ENCODE results near the gene CAPN5. TPM values are rescaled to one million over a fixed set of nuclear protein-coding genes. Genes with fewer than 3 reads are reported as not detected.
A peak's percentile ranks its signal among the peaks of the same experiment; 100 is the strongest.

CAPN5 gene
- total and polyA plus RNA-seq, 2 of the 8 experiments (the other 6 are each of a cell fraction or from before 2014, with no cell fraction given) = 21.5 to 22.4 TPM

GRCh38 chr11:77112641-77113381 lies 46.0 kb downstream of the CAPN5 start:
- H3K4ac ChIP-seq (replicated peaks; ENCODE audit: insufficient read length, low read depth, low read length) = no peak overlapping the region
- H3K18ac ChIP-seq (ENCODE audit: extremely low read depth, low read length) = no peak overlapping the region
- TF ChIP-seq BRCA1 (IDR thresholded peaks at IDR 0.05; ENCODE audit: low read depth, low read length) (no peak), SP1 (IDR thresholded peaks at IDR 0.05; ENCODE audit: low read depth, low read length) (no peak), KDM4A (IDR thresholded peaks at IDR 0.05; ENCODE audit: low read depth, low read length, severe bottlenecking) (no peak), ATF2 (IDR thresholded peaks at IDR 0.05; ENCODE audit: low read length) (no peak)
- H3K79me1 ChIP-seq (ENCODE audit: low read depth, low read length) = no peaks in the 10 kb centered on the region
- no peaks in the 10 kb centered on the region for H4K20me1 ChIP-seq (replicated peaks in 1 of 2; ENCODE audit: control insufficient read depth in 1 of 2, insufficient read depth in 2 of 2, low read length in 2 of 2)
- H3K36me3 ChIP-seq (ENCODE audit: control insufficient read depth in 2 of 4, insufficient read depth in 4 of 4, low read length in 3 of 4) = no peaks in the 10 kb centered on the region
- H3K27ac ChIP-seq (ENCODE audit: low read depth, low read length) = no peak overlapping the region
- H3K9me3 ChIP-seq (ENCODE audit: insufficient read depth in 2 of 2, low read depth in 1 of 2, low read length in 1 of 2) = no peaks in the 10 kb centered on the region
- no peak overlapping the region for H4K5ac ChIP-seq (ENCODE audit: insufficient read length, low read depth, low read length)
- no peak for FAIRE-seq
- H3K79me2 ChIP-seq (ENCODE audit: control insufficient read depth in 1 of 2, insufficient read depth in 2 of 2, low read length in 2 of 2) = no peaks in the 10 kb centered on the region
- H4K8ac ChIP-seq (ENCODE audit: extremely low read depth, insufficient read depth, low read length) = no peak overlapping the region
- no peak overlapping the region for H2AFZ ChIP-seq (ENCODE audit: low read length)
- H2BK15ac ChIP-seq (ENCODE audit: low read length) = no peak overlapping the region
- H3K23me2 ChIP-seq (ENCODE audit: low read depth, low read length) = no peaks in the 10 kb centered on the region
- H2BK12ac ChIP-seq (ENCODE audit: low read depth, low read length) = no peak overlapping the region; the same call in 1 of the 2 replicates
- H3K27me3 ChIP-seq (replicated peaks in 1 of 4; ENCODE audit: control insufficient read depth in 3 of 4, extremely low read depth in 1 of 4, insufficient read depth in 3 of 4, low read length in 3 of 4) = no peaks in the 10 kb centered on the region
- no peak overlapping the region for H3K4me2 ChIP-seq (ENCODE audit: insufficient read depth in 1 of 2, low read depth in 2 of 2, low read length in 2 of 2)
- no peak overlapping the region for H2BK120ac ChIP-seq (replicated peaks; ENCODE audit: low read depth, low read length)
- ChIA-PET POLR2A (ENCODE audit: partially characterized antibody) (interaction anchor here (0.7 kb wide), 3 partner anchors 10 to 401 kb away, joined by 3 to 4 read pairs (median 3); no protein-coding TSS in a partner anchor), CTCF (ENCODE audit: partially characterized antibody) (interaction anchor here (0.5 to 19.1 kb wide), 24 partner anchors 9 to 580 kb away, joined by 3 to 297 read pairs (median 5); partner anchors contain the start of genes CAPN5, MYO7A and OMP)
- no peak overlapping the region for H3K14ac ChIP-seq (ENCODE audit: insufficient read length)
- no peak overlapping the region for H3K23ac ChIP-seq (ENCODE audit: insufficient read length)
- 92% methylated on average over 16 of the region's 20 CpGs; no CpG with 5 or more reads in 1 of the 2 experiments for WGBS, 2 experiments (ENCODE audit: extremely low coverage in 1 of 2, insufficient coverage in 1 of 2, insufficient read length in 1 of 2, insufficient replicate concordance in 2 of 2, low coverage in 1 of 2, low lambda C conversion rate in 2 of 2, missing lambda C conversion rate in 1 of 2)
- H4K91ac ChIP-seq (replicated peaks; ENCODE audit: insufficient read length, low read length) = peak overlapping the region; percentile 5
- no peak overlapping the region for H2BK5ac ChIP-seq (ENCODE audit: low read depth, low read length)
- H3K4me1 ChIP-seq (replicated peaks in 1 of 4; ENCODE audit: control insufficient read depth in 3 of 4, insufficient read depth in 4 of 4, low read length in 3 of 4) = peaks cover 0 to 3% (median 1%) of the 10 kb centered on the region in 4 experiments; a peak in 3 of 7 replicates
- no peak overlapping the region for H3K9ac ChIP-seq (replicated peaks in 1 of 4; ENCODE audit: extremely low read depth in 1 of 4, low read depth in 3 of 4, low read length in 3 of 4)
- no peak for DNase-seq (ENCODE audit: low read depth in 1 of 2, low spot score in 2 of 2)
- H2AK5ac ChIP-seq (ENCODE audit: low read depth, low read length) = no peak overlapping the region
- no peak overlapping the region for H3K4me3 ChIP-seq (ENCODE audit: extremely low read depth in 1 of 4, insufficient read depth in 2 of 4, low read depth in 3 of 4, low read length in 4 of 4)
- H3K56ac ChIP-seq (replicated peaks; ENCODE audit: insufficient read length, low read depth, low read length) = no peak overlapping the region
- no peak overlapping the region for H2BK20ac ChIP-seq (ENCODE audit: low read length)
